ENCODE results near the gene TST. TPM values are rescaled to one million over a fixed set of nuclear protein-coding genes. Genes with fewer than 3 reads are reported as not detected.

The TST gene
- total RNA-seq, 1 donor from 2014 or later, result 21.5 TPM

- no peaks in the 10 kb centered on the region for H3K9me3 ChIP-seq (ENCODE audit: low read depth)
- no peak overlapping the region for H3K4me3 ChIP-seq
- DNase-seq (ENCODE audit: low spot score), result no peak
- peaks cover 10% of the 10 kb centered on the region for H3K36me3 Mint-ChIP-seq
- H3K79me2 ChIP-seq (ENCODE audit: low read depth), result peaks cover 41% of the 10 kb centered on the region
- H3K27me3 ChIP-seq, result no peaks in the 10 kb centered on the region
- H3K9me3 Mint-ChIP-seq, result no peaks in the 10 kb centered on the region
- no peak overlapping the region for H3K27ac Mint-ChIP-seq
- H4K20me1 ChIP-seq (ENCODE audit: low read depth), result peaks cover 31% of the 10 kb centered on the region
- H3K9ac ChIP-seq, result no peak overlapping the region
- H2AFZ ChIP-seq (replicated peaks), result no peak overlapping the region
- H3K4me1 Mint-ChIP-seq, result peaks cover 20% of the 10 kb centered on the region
- TF ChIP-seq CTCF (IDR thresholded peaks at IDR 0.05) (no peak), EZH2phosphoT487 (IDR thresholded peaks at IDR 0.05) (no peak), EZH2 (IDR thresholded peaks at IDR 0.05) (no peak)
- H3K4me3 Mint-ChIP-seq, result no peak overlapping the region
- no peak overlapping the region for H3K27ac ChIP-seq
- H3F3A ChIP-seq (ENCODE audit: low read depth), result no peaks in the 10 kb centered on the region
- no peak overlapping the region for H3K4me2 ChIP-seq
- peaks cover 9% of the 10 kb centered on the region for H3K4me1 ChIP-seq
- H3K36me3 ChIP-seq, result no peaks in the 10 kb centered on the region
- peaks cover 6% of the 10 kb centered on the region for H3K27me3 Mint-ChIP-seq (ENCODE audit: insufficient read depth, low read depth)
Measured at GRCh38 chr22:37023743-37024338, 4.6 kb upstream of the TST start.

GRCh38 chr22:37022483-37023337, 3.5 kb upstream of the TST start:
- Histone ChIP-seq H2AFZ (replicated peaks) (no peak overlapping the region), H3F3A (ENCODE audit: low read depth) (no peaks in the 10 kb centered on the region), H3K36me3 (no peaks in the 10 kb centered on the region), H3K4me1 (peaks cover 16% of the 10 kb centered on the region), H3K4me2 (no peak overlapping the region), H3K27me3 (no peaks in the 10 kb centered on the region), H3K27ac (no peak overlapping the region), H3K4me3 (no peak overlapping the region), H3K9ac (no peak overlapping the region), H3K79me2 (ENCODE audit: low read depth) (peaks cover 52% of the 10 kb centered on the region), H3K9me3 (ENCODE audit: low read depth) (no peaks in the 10 kb centered on the region), H4K20me1 (ENCODE audit: low read depth) (peaks cover 42% of the 10 kb centered on the region)
- TF ChIP-seq EZH2phosphoT487 (IDR thresholded peaks at IDR 0.05), result no peak
- no peak for TF ChIP-seq CTCF (IDR thresholded peaks at IDR 0.05)
- TF ChIP-seq EZH2 (IDR thresholded peaks at IDR 0.05), result no peak
- Mint-ChIP-seq H3K27me3 (ENCODE audit: insufficient read depth, low read depth) (peaks cover 5% of the 10 kb centered on the region), H3K27ac (no peak overlapping the region), H3K36me3 (peaks cover 10% of the 10 kb centered on the region), H3K4me1 (peaks cover 21% of the 10 kb centered on the region), H3K9me3 (no peaks in the 10 kb centered on the region), H3K4me3 (no peak overlapping the region)
- no peak for DNase-seq (ENCODE audit: low spot score)

- Histone ChIP-seq H2AFZ (replicated peaks) (no peak overlapping the region), H3K4me1 (peaks cover 16% of the 10 kb centered on the region), H3K4me3 (no peak overlapping the region), H4K20me1 (ENCODE audit: low read depth) (peaks cover 50% of the 10 kb centered on the region), H3K9me3 (ENCODE audit: low read depth) (no peaks in the 10 kb centered on the region), H3F3A (ENCODE audit: low read depth) (no peaks in the 10 kb centered on the region), H3K79me2 (ENCODE audit: low read depth) (peaks cover 59% of the 10 kb centered on the region), H3K36me3 (no peaks in the 10 kb centered on the region), H3K9ac (no peak overlapping the region), H3K27ac (no peak overlapping the region), H3K4me2 (no peak overlapping the region), H3K27me3 (no peaks in the 10 kb centered on the region)
- DNase-seq (ENCODE audit: low spot score), result peak; percentile 86
- H3K27me3 Mint-ChIP-seq (ENCODE audit: insufficient read depth, low read depth), result peaks cover 4% of the 10 kb centered on the region
- H3K4me1 Mint-ChIP-seq, result peaks cover 25% of the 10 kb centered on the region
- TF ChIP-seq CTCF (IDR thresholded peaks at IDR 0.05), result peak; percentile 85
- TF ChIP-seq EZH2phosphoT487 (IDR thresholded peaks at IDR 0.05), result no peak
- peaks cover 14% of the 10 kb centered on the region for H3K36me3 Mint-ChIP-seq
- peak overlapping the region; percentile 76 for H3K4me3 Mint-ChIP-seq
- H3K27ac Mint-ChIP-seq, result no peak overlapping the region
- H3K9me3 Mint-ChIP-seq, result no peaks in the 10 kb centered on the region
Measured at GRCh38 chr22:37021710-37022482, 2.6 kb upstream of the TST start.
